IPS-15b (cell line): ENCODE results near the gene ABCC5.
"Not testable (repeated sequence)": the region's sequence is repeated elsewhere in the genome, so short reads cannot be mapped to it uniquely, and the experiment has no call there.

Experiments used
- H3K27me3 ChIP-seq: one replicate; pipeline ENCODE4 v1.6.1; 2013; ENCODE audit warnings: low read length; ENCODE audit not compliant: control insufficient read depth, insufficient read depth
- H3K36me3 ChIP-seq: one replicate; pipeline ENCODE4 v1.6.1; 2013; ENCODE audit warnings: low read length; ENCODE audit not compliant: control insufficient read depth, insufficient read depth
- H3K4me1 ChIP-seq: one replicate; pipeline ENCODE4 v1.6.1; 2013; ENCODE audit warnings: mild to moderate bottlenecking, low read length; ENCODE audit not compliant: control insufficient read depth, insufficient read depth
- H3K4me3 ChIP-seq: one replicate; pipeline ENCODE4 v1.5.1; 2013; ENCODE audit warnings: low read depth, low read length
- H3K9ac ChIP-seq: one replicate; pipeline ENCODE4 v1.6.1; 2013; ENCODE audit warnings: low read depth, mild to moderate bottlenecking, low read length
- H3K9me3 ChIP-seq: one replicate; pipeline ENCODE4 v1.6.1; 2013; ENCODE audit warnings: mild to moderate bottlenecking, low read length; ENCODE audit not compliant: control insufficient read depth, insufficient read depth

The ABCC5 gene

DNA sequence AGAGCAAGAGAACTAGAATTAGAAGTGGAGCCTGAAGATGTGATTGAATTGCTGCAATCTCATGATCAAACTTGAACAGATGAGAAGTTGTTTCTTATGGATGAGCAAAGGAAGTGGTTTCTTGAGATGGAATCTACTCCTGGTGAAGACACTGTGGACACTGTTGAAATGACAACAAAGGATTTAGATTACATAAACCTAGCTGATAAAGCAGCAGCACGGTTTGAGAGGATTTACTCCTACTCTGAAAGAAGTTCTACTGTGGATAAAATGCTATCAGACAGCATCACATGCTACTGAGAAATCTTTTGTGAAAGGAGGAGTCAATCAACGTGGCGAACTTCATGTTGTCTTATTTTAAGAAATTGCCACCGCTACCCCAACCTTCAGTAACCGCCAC lies 140.5 kb downstream of the ABCC5 start:
- H3K9ac ChIP-seq, result not testable (repeated sequence)

DNA sequence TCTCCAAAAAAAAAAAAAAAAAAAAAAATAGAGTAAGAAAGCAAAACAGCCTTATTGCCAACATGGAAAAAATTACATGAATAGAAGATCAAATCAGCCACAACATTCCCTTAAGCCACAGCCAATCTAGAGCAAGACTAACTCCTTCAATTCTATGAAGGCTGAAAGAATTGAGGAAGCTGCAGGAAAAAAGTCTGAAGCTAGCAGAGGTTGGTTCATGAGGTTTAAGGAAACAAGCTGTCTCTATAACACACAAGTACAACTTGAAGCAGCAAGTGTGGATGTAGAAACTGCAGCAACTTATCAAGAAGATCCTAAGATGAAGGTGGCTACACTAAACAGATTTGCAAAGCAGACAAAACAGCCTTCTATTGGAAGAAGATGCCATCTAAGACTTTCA lies 142.3 kb downstream of the ABCC5 start:
- Histone ChIP-seq H3K36me3 (peaks cover 2% of the 10 kb centered on the region), H3K4me1 (peaks cover 8% of the 10 kb centered on the region), H3K9ac (no peak overlapping the region), H3K27me3 (no peaks in the 10 kb centered on the region), H3K4me3 (no peak overlapping the region), H3K9me3 (no peaks in the 10 kb centered on the region)

More for the DNA sequence above, 140.5 kb downstream of the ABCC5 start:
- not testable (repeated sequence) for H3K36me3 ChIP-seq, H3K27me3 ChIP-seq, H3K4me1 ChIP-seq, H3K4me3 ChIP-seq, H3K9me3 ChIP-seq

DNA sequence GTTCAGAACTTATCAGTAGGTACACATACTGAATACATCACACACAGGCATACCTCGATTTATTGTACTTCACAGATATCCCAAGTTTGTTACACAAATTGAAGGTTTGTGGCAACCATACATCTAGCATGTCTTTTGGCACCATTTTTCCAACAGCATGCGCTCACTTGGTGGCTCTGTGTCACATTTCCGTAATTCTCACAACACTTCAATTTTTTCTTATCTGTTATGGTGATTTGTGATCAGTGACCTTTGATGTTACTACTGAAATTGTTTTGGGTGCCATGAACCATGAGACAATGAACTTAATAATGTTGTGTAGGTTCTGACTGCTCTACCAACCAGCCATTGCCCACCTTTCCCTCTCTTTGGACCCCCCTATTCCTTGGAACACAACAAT lies 143.8 kb downstream of the ABCC5 start:
- H3K4me1 ChIP-seq, result peaks cover 5% of the 10 kb centered on the region
- H3K9ac ChIP-seq, result no peak overlapping the region
- no peaks in the 10 kb centered on the region for H3K27me3 ChIP-seq
- no peaks in the 10 kb centered on the region for H3K9me3 ChIP-seq
- H3K36me3 ChIP-seq, result peaks cover 2% of the 10 kb centered on the region
- H3K4me3 ChIP-seq, result no peak overlapping the region

DNA sequence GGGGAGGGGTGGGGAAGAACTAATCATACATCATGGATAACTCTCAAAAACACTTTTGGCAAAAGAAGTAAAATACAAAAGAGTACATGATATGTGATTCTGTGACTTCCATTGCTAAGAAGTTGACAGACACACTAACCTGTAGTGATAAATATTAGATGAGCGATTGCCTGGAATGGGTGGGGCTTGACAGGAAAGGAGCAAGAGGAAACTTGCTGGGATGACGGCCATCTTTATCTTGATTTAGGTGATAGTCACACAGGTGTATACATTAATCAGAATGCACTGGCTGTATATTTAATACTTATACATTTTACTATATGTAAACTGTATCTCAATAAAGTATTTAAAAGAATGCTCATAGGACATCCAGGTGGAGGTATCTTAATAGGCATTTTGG lies 146.1 kb downstream of the ABCC5 start:
- H3K4me3 ChIP-seq, result no peak overlapping the region
- no peaks in the 10 kb centered on the region for H3K27me3 ChIP-seq
- no peaks in the 10 kb centered on the region for H3K4me1 ChIP-seq
- peaks cover 2% of the 10 kb centered on the region for H3K36me3 ChIP-seq
- H3K9ac ChIP-seq, result no peak overlapping the region
- no peaks in the 10 kb centered on the region for H3K9me3 ChIP-seq

DNA sequence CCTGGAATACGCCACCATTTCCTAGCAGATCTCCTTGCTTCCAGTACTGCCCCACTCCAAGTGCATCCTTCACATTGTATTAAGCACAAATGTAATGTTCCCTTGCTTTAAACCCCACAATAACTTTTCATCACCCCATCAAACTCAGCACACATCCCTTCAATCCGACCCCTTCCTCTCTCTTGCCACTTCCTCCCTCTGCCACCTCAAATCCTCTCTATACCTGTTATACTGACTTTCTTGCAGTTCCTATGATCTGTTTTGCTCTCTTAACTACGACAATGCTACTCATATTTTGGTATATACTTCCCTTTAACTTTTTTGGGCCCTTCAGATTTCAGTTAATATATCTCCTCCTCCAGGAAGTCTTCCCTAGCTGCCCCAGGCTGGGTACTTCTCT lies 147.1 kb downstream of the ABCC5 start:
- Histone ChIP-seq H3K27me3 (no peaks in the 10 kb centered on the region), H3K4me1 (no peaks in the 10 kb centered on the region), H3K4me3 (no peak overlapping the region), H3K9me3 (no peaks in the 10 kb centered on the region), H3K36me3 (peaks cover 7% of the 10 kb centered on the region), H3K9ac (no peak overlapping the region)
